ENCODE data around the gene SYNPR. TPM values are rescaled to one million over a fixed set of nuclear protein-coding genes. Genes with fewer than 3 reads are reported as not detected.

The SYNPR gene
- total and polyA plus RNA-seq, 7 donors: 0.16 to 1.4 (median 0.32) TPM; not detected in 2

DNA sequence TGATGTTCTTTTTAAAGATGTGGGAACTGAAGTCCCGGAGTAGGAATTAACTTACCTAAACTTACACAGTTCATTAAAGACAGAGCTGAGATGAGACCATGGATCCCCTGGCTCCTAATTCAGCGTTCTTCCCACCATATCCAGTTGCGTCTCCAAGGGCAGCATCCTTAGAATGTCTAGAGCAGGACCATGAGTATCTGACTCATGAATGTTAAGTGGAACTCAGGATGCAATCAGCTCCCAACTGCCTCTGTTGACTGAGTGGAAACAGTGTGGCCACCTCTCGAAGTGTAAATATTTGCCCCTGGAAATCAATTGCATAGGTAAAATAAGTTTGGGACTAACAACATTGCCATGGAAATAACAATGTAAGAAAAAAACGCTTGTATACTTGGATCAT, 376.8 kb downstream of the SYNPR start:
- TF ChIP-seq POLR2A (IDR thresholded peaks at IDR 0.05) (no peak), EP300 (IDR thresholded peaks at IDR 0.05) (no peak), POLR2AphosphoS5 (IDR thresholded peaks at IDR 0.05) (no peak)
- TF ChIP-seq, protein P1, sequence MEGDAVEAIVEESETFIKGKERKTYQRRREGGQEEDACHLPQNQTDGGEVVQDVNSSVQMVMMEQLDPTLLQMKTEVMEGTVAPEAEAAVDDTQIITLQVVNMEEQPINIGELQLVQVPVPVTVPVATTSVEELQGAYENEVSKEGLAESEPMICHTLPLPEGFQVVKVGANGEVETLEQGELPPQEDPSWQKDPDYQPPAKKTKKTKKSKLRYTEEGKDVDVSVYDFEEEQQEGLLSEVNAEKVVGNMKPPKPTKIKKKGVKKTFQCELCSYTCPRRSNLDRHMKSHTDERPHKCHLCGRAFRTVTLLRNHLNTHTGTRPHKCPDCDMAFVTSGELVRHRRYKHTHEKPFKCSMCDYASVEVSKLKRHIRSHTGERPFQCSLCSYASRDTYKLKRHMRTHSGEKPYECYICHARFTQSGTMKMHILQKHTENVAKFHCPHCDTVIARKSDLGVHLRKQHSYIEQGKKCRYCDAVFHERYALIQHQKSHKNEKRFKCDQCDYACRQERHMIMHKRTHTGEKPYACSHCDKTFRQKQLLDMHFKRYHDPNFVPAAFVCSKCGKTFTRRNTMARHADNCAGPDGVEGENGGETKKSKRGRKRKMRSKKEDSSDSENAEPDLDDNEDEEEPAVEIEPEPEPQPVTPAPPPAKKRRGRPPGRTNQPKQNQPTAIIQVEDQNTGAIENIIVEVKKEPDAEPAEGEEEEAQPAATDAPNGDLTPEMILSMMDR (IDR thresholded peaks at IDR 0.05): no peak
- H3K27me3 ChIP-seq: no peaks in the 10 kb centered on the region
- no peak overlapping the region for H3K27ac ChIP-seq
- no peaks in the 10 kb centered on the region for H3K9me3 ChIP-seq
- intact Hi-C loops (cut with DNase I): no loop called here
- WGBS, 2 donors: 68 to 82% methylated on average over 5 of the region's 5 CpGs
- no peak for DNase-seq
- H3K4me1 ChIP-seq: no peaks in the 10 kb centered on the region
- no peak overlapping the region for H3K4me3 ChIP-seq
- no peaks in the 10 kb centered on the region for H3K36me3 ChIP-seq

DNA sequence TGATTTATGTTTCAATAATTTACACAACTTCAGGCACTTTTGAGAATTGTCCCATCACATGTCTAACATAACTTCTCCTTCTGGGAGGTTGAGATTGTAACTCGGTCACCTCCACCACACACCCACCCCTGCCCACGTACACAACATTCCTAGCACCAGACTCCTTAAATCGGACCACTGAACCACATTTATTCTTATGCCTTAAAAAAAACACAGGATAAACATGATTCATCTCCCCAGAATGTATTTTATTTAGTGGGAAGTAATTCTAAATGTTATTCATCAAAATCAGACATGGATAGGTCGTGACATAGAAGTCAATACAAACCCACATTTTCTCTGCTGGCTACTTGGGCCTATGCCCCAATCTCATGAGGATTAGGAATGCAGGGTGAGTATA, 377.4 kb downstream of the SYNPR start:
- no peaks in the 10 kb centered on the region for H3K9me3 ChIP-seq
- no peaks in the 10 kb centered on the region for H3K36me3 ChIP-seq
- WGBS, 2 donors: 82 to 89% methylated on average over 4 of the region's 4 CpGs
- H3K27ac ChIP-seq: no peak overlapping the region
- intact Hi-C loops (cut with DNase I): no loop called here
- no peak for DNase-seq
- no peak overlapping the region for H3K4me3 ChIP-seq
- TF ChIP-seq, protein P1 (IDR thresholded peaks at IDR 0.05): no peak
- TF ChIP-seq POLR2AphosphoS5 (IDR thresholded peaks at IDR 0.05) (no peak), POLR2A (IDR thresholded peaks at IDR 0.05) (no peak), EP300 (IDR thresholded peaks at IDR 0.05) (no peak)
- H3K27me3 ChIP-seq: no peaks in the 10 kb centered on the region
- no peaks in the 10 kb centered on the region for H3K4me1 ChIP-seq

DNA sequence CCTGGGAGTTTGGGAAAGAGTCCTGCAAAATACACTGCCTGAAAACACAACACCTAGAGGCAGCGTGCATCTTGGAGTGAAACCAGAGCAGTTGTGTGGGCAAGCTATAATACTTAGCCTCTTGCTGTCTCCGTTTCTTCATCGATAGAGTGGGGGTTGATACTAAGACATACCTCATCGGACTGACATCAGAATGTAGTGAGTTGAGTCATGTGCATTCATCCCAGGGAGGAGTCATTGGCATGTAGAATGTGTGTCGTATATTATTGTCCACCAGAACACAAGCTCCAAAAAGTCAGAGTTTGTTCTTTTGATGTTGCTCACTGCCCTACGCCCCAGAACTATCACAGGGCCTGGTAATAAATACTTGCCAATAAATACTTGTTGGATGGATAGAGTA, 378.7 kb downstream of the SYNPR start:
- 88 to 92% methylated on average over 6 of the region's 6 CpGs for WGBS, 2 donors
- H3K36me3 ChIP-seq: no peaks in the 10 kb centered on the region
- H3K27me3 ChIP-seq: no peaks in the 10 kb centered on the region
- intact Hi-C loops (cut with DNase I): no loop called here
- H3K4me1 ChIP-seq: no peaks in the 10 kb centered on the region
- H3K4me3 ChIP-seq: no peak overlapping the region
- no peak overlapping the region for H3K27ac ChIP-seq
- no peaks in the 10 kb centered on the region for H3K9me3 ChIP-seq
- TF ChIP-seq POLR2AphosphoS5 (IDR thresholded peaks at IDR 0.05) (no peak), POLR2A (IDR thresholded peaks at IDR 0.05) (no peak), EP300 (IDR thresholded peaks at IDR 0.05) (no peak)
- TF ChIP-seq, protein P1 (IDR thresholded peaks at IDR 0.05): no peak
- no peak for DNase-seq

DNA sequence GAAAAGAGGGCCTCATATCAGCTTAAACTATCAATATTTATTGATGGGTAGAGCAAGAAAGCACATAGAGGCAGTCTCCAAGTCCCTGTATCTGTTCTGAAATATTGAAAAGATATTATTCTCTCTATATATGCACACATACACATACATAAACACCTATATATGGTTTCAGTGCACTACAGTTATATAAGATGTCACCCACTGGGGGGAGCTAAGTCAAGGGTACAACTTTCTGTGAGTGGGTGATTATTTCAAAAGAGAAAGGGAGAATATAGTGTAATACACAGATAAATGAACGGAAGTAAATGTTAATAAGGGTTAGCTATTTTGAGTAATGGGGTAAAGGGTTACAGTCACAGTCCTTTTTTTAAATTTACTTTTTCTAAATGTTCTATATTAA, 383.1 kb downstream of the SYNPR start:
- Histone ChIP-seq H3K4me1 (no peaks in the 10 kb centered on the region), H3K27ac (no peak overlapping the region), H3K27me3 (no peaks in the 10 kb centered on the region), H3K9me3 (no peaks in the 10 kb centered on the region), H3K4me3 (no peak overlapping the region), H3K36me3 (no peaks in the 10 kb centered on the region)
- intact Hi-C loops (cut with DNase I): no loop called here
- DNase-seq: no peak
- TF ChIP-seq, protein P1 (IDR thresholded peaks at IDR 0.05): no peak
- TF ChIP-seq POLR2A (IDR thresholded peaks at IDR 0.05): no peak
- TF ChIP-seq EP300 (IDR thresholded peaks at IDR 0.05): no peak
- TF ChIP-seq POLR2AphosphoS5 (IDR thresholded peaks at IDR 0.05): no peak
- 88% methylated on average over 1 of the region's 1 CpG for WGBS, 2 donors

DNA sequence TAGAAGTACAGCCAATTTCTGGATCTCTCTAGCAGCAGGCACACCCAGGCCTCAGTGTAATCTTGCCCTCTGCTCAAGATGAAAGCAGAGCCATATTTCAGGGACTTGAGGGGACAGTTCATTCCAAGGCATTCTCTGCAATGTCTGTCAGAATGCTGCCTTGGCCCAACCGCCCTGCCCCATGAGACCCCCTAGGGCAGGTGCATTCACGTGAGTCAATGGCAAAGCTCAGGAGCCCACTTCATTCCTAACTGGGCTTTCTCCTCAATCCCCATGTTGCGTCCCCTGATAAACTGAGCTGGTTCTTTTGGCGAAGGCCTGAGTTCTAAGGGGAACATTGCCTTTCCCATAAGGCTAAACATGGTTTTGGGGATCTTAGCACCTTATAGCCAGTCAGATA, 383.9 kb downstream of the SYNPR start:
- 78 to 86% methylated on average over 4 of the region's 4 CpGs for WGBS, 2 donors
- no peak for TF ChIP-seq POLR2A (IDR thresholded peaks at IDR 0.05)
- TF ChIP-seq, protein P1 (IDR thresholded peaks at IDR 0.05): no peak
- no peak for TF ChIP-seq POLR2AphosphoS5 (IDR thresholded peaks at IDR 0.05)
- no peak for TF ChIP-seq EP300 (IDR thresholded peaks at IDR 0.05)
- H3K27ac ChIP-seq: no peak overlapping the region
- DNase-seq: no peak
- H3K27me3 ChIP-seq: no peaks in the 10 kb centered on the region
- no peak overlapping the region for H3K4me3 ChIP-seq
- H3K4me1 ChIP-seq: no peaks in the 10 kb centered on the region
- H3K9me3 ChIP-seq: no peaks in the 10 kb centered on the region
- H3K36me3 ChIP-seq: no peaks in the 10 kb centered on the region
- intact Hi-C loops (cut with DNase I): no loop called here
